Hematopoietic multipotent progenitor cell (in vitro differentiated cells): Measurements from ENCODE around the gene SLC35C1. TPM values are rescaled to one million over a fixed set of nuclear protein-coding genes. Genes with fewer than 3 reads are reported as not detected.

ENCODE experiments used
- DNase-seq, 3 donors: peaks; one replicate each; pipeline ENCODE4 v3.0.0-alpha.2; 2011 to 2015; ENCODE audit warnings: low read depth in 2 of 3, low spot score in 2 of 3
- total RNA-seq: library from RNA; depleted of rRNA; stranded (reverse); fragments of >200 nt; gene quantifications from one replicate; pipeline ENCODE4 v1.2.3, GENCODE V29; 2012

The SLC35C1 gene
- total RNA-seq, 1 donor, result 10.5 TPM

DNA sequence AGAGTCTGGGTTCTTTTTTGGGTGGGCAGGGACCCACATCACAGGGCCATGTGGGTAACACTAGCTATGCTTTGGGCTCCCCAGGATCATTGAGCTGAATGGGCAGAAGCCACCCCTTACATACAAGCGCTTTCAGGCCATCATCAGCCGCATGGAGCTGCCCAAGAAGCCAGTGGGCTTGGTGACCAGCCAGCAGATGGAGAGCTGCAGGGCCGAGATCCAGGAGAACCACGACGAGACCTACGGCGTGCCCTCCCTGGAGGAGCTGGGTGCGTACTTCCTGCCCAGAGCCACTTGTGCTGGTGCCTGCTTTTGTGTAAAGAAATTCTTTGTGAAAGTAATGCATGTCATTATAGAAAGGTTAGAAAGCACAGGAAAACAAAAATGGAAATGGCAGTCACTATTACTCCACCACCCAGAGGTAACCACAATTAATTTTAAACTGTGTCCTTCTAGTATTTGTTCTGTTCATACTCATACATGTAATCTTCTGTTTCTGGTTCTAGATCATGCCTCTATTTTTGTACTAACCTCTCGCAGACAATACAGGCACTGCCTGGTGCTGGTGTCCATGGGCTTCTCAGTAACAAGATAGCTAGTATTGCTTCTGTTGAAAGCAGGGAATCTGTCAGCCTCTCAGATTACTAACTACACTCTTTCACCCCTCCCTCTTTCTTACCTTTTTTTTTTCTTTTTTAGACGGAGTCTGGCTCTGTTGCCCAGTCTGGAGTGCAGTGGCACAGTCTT, 56.0 kb downstream of the SLC35C1 start:
- DNase-seq, result no peak

Other genes starting within 250 kb of the SLC35C1 start
- under 0.01 TPM for gene CHST1, start 139.5 kb upstream of the SLC35C1 start, total RNA-seq
- 32.3 TPM for gene CRY2, start 42.3 kb downstream of the SLC35C1 start, total RNA-seq
- gene MAPK8IP1, start 80.5 kb downstream of the SLC35C1 start, total RNA-seq, result 0.54 TPM
- 5.7 TPM for gene FREY1, start 102.1 kb downstream of the SLC35C1 start, total RNA-seq
- gene PEX16, start 112.7 kb downstream of the SLC35C1 start, total RNA-seq, result 51.2 TPM
- 0.27 TPM for gene LARGE2, start 117.5 kb downstream of the SLC35C1 start, total RNA-seq